CD4-positive, alpha-beta memory T cell (primary cell): Measurements from ENCODE around the gene JAKMIP1. TPM values are rescaled to one million over a fixed set of nuclear protein-coding genes. Genes with fewer than 3 reads are reported as not detected.

Experiments
- CTCF ChIA-PET: fragments of 350-600 bp; sonication (Branson Sonifier 250); formaldehyde crosslinking; loops from one replicate; lab custom pipeline; 2021; ENCODE audit warnings: inconsistent platforms; ENCODE audit not compliant: partially characterized antibody; lab: Charles Lee
- POLR2A ChIA-PET: fragments of 350-600 bp; sonication (Branson Sonifier 250); formaldehyde crosslinking; loops from one replicate; lab custom pipeline; 2021; ENCODE audit not compliant: partially characterized antibody; lab: Charles Lee
- DNase-seq, 5 donors: peaks; one replicate each; pipeline versions ENCODE4 v3.0.0 to v3.0.0-alpha.2; 2020 to 2022; ENCODE audit warnings: mixed read lengths in 1 of 5
- H3K27ac ChIP-seq: one replicate; pipeline ENCODE4 v1.7.0; 2013; ENCODE audit warnings: low read depth, low read length
- H3K27me3 ChIP-seq: 2 replicates; pipeline ENCODE4 v1.7.0; 2013; ENCODE audit warnings: mild to moderate bottlenecking, low read length, moderate library complexity; ENCODE audit not compliant: insufficient read depth
- H3K36me3 ChIP-seq: 2 replicates; pipeline ENCODE4 v1.7.0; 2013; ENCODE audit warnings: mild to moderate bottlenecking, low read length, moderate library complexity; ENCODE audit not compliant: insufficient read depth
- H3K4me1 ChIP-seq: 2 replicates; pipeline ENCODE4 v1.7.0; 2013; ENCODE audit warnings: mild to moderate bottlenecking, low read length, moderate library complexity; ENCODE audit not compliant: insufficient read depth
- H3K4me3 ChIP-seq, 2 donors: one replicate each; pipeline ENCODE4 v1.7.0; 2013; ENCODE audit warnings: low read length in 2 of 2, mild to moderate bottlenecking in 1 of 2
- H3K9me3 ChIP-seq, 2 donors: one replicate each; pipeline ENCODE4 v1.7.0; 2013; ENCODE audit warnings: low read length in 2 of 2, control low read depth in 1 of 2; ENCODE audit not compliant: control insufficient read depth in 1 of 2
- H3K27ac Mint-ChIP-seq, 7 donors: one replicate each; pipeline ENCODE4 v1.8.0; 2020 to 2021; ENCODE audit warnings: mixed read lengths in 7 of 7, mild to moderate bottlenecking in 6 of 7, inconsistent platforms in 3 of 7, moderate library complexity in 3 of 7
- H3K27me3 Mint-ChIP-seq, 2 donors: one replicate each; pipeline ENCODE4 v1.8.0; 2020 to 2021; ENCODE audit warnings: mixed read lengths in 2 of 2
- H3K36me3 Mint-ChIP-seq, 2 donors: one replicate each; pipeline ENCODE4 v1.8.0; 2020 to 2021; ENCODE audit warnings: mixed read lengths in 2 of 2, inconsistent platforms in 1 of 2, mild to moderate bottlenecking in 1 of 2
- H3K4me1 Mint-ChIP-seq, 4 donors: one replicate each; pipeline ENCODE4 v1.8.0; 2020 to 2021; ENCODE audit warnings: mixed read lengths in 4 of 4, mild to moderate bottlenecking in 1 of 4
- H3K4me3 Mint-ChIP-seq, 8 donors: one replicate each; pipeline ENCODE4 v1.8.0; 2020 to 2021; ENCODE audit warnings: mixed read lengths in 8 of 8, mild to moderate bottlenecking in 7 of 8, moderate library complexity in 6 of 8, inconsistent platforms in 3 of 8
- H3K9me3 Mint-ChIP-seq, 8 donors: one replicate each; pipeline ENCODE4 v1.8.0; 2020 to 2021; ENCODE audit warnings: mixed read lengths in 8 of 8, mild to moderate bottlenecking in 5 of 8, inconsistent platforms in 3 of 8, moderate library complexity in 1 of 8
- intact Hi-C: fragments of 100-400 bp; cut with micrococcal nuclease; formaldehyde crosslinking; loops from one replicate; pipeline ENCODE4 v1.15.1; 2023
- polyA plus RNA-seq, 2 donors: library from polyadenylated mRNA; unstranded; fragments of 300-500 nt; fragmentation: Illumina TruSeq; gene quantifications; one replicate each; pipeline ENCODE4 v1.2.3, GENCODE V29; 2021
- total RNA-seq, 2 experiments: library from RNA; stranded (reverse); gene quantifications; one replicate each; pipeline ENCODE4 v1.2.3, GENCODE V29; 2021

JAKMIP1 gene
- total and polyA plus RNA-seq, 4 experiments from 2014 or later = 2.5 to 11.5 (median 3.3) TPM

- Histone ChIP-seq H3K4me3 (no peak overlapping the region), H3K4me1 (peaks cover 11% of the 10 kb centered on the region), H3K27ac (no peak overlapping the region), H3K36me3 (no peaks in the 10 kb centered on the region), H3K27me3 (no peaks in the 10 kb centered on the region), H3K9me3 (no peaks in the 10 kb centered on the region)
- DNase-seq = no peak
- no peak overlapping the region for H3K27ac Mint-ChIP-seq
- peaks cover 0 to 4% of the 10 kb centered on the region in 2 donors for H3K36me3 Mint-ChIP-seq
- ChIA-PET CTCF (interaction anchor here (1.5 to 8.4 kb wide), 3 partner anchors 19 to 193 kb away, joined by 5 to 83 read pairs (median 5); no protein-coding TSS in a partner anchor), POLR2A (no interaction called here)
- intact Hi-C loops = loop anchor here (10.0 kb wide), 1 partner anchor 47 kb away; no protein-coding TSS in a partner anchor
- peaks cover 0 to 2% (median 0%) of the 10 kb centered on the region in 8 donors for H3K9me3 Mint-ChIP-seq
- no peaks in the 10 kb centered on the region for H3K27me3 Mint-ChIP-seq
- peaks cover 6 to 15% (median 13%) of the 10 kb centered on the region in 4 donors for H3K4me1 Mint-ChIP-seq
- no peak overlapping the region for H3K4me3 Mint-ChIP-seq
Measured at GRCh38 chr4:6137747-6138135, 62.6 kb downstream of the JAKMIP1 start.

- H3K9me3 ChIP-seq = no peaks in the 10 kb centered on the region
- Mint-ChIP-seq H3K27me3 (no peaks in the 10 kb centered on the region), H3K9me3 (peaks cover 0 to 2% (median 0%) of the 10 kb centered on the region in 8 donors), H3K27ac (no peak overlapping the region), H3K4me3 (no peak overlapping the region), H3K36me3 (peaks cover 0 to 4% of the 10 kb centered on the region in 2 donors), H3K4me1 (peaks cover 6 to 15% (median 13%) of the 10 kb centered on the region in 4 donors)
- no peak for DNase-seq
- H3K27me3 ChIP-seq = no peaks in the 10 kb centered on the region
- intact Hi-C loops = loop anchor here (10.0 kb wide), 1 partner anchor 48 kb away; no protein-coding TSS in a partner anchor
- H3K4me1 ChIP-seq = peaks cover 11% of the 10 kb centered on the region
- no peak overlapping the region for H3K4me3 ChIP-seq
- ChIA-PET POLR2A (no interaction called here), CTCF (interaction anchor here (1.5 to 8.4 kb wide), 3 partner anchors 20 to 194 kb away, joined by 5 to 83 read pairs (median 5); no protein-coding TSS in a partner anchor)
- no peak overlapping the region for H3K27ac ChIP-seq
- no peaks in the 10 kb centered on the region for H3K36me3 ChIP-seq
Measured at GRCh38 chr4:6137027-6137746, 63.2 kb downstream of the JAKMIP1 start.

GRCh38 chr4:6134612-6135220 lies 65.6 kb downstream of the JAKMIP1 start:
- ChIA-PET CTCF (interaction anchor here (0.6 to 8.4 kb wide), 25 partner anchors 10 to 197 kb away, joined by 3 to 83 read pairs (median 4); partner anchors contain the start of gene JAKMIP1), POLR2A (interaction anchor here (0.8 to 1.4 kb wide), 4 partner anchors 45 to 116 kb away, joined by 3 to 8 read pairs (median 5); partner anchors contain the start of gene JAKMIP1)
- Histone ChIP-seq H3K27ac (no peak overlapping the region), H3K27me3 (no peaks in the 10 kb centered on the region), H3K9me3 (no peaks in the 10 kb centered on the region), H3K36me3 (no peaks in the 10 kb centered on the region), H3K4me3 (no peak overlapping the region), H3K4me1 (peaks cover 11% of the 10 kb centered on the region)
- Mint-ChIP-seq H3K27me3 (no peaks in the 10 kb centered on the region), H3K4me1 (peaks cover 6 to 20% (median 14%) of the 10 kb centered on the region in 4 donors), H3K36me3 (peaks cover 0 to 4% of the 10 kb centered on the region in 2 donors), H3K4me3 (no peak overlapping the region), H3K9me3 (peaks cover 0 to 2% (median 0%) of the 10 kb centered on the region in 8 donors), H3K27ac (peak overlapping the region; percentile 6 to 78 (median 49))
- intact Hi-C loops = loop anchor here (1.0 to 10.0 kb wide), 3 partner anchors 50 to 116 kb away; no protein-coding TSS in a partner anchor
- peak; percentile 48 to 75 (median 60) for DNase-seq

- Histone ChIP-seq H3K27me3 (no peaks in the 10 kb centered on the region), H3K36me3 (no peaks in the 10 kb centered on the region), H3K4me3 (no peak overlapping the region), H3K9me3 (no peaks in the 10 kb centered on the region), H3K27ac (no peak overlapping the region), H3K4me1 (peaks cover 11% of the 10 kb centered on the region)
- DNase-seq = no peak
- CTCF ChIA-PET = interaction anchor here (0.7 to 8.4 kb wide), 5 partner anchors 58 to 199 kb away, joined by 3 to 83 read pairs (median 20); no protein-coding TSS in a partner anchor
- POLR2A ChIA-PET = no interaction called here
- Mint-ChIP-seq H3K27ac (no peak overlapping the region), H3K9me3 (peaks cover 0 to 2% (median 0%) of the 10 kb centered on the region in 8 donors), H3K4me1 (peaks cover 6 to 20% (median 13%) of the 10 kb centered on the region in 4 donors), H3K36me3 (peaks cover 0 to 3% of the 10 kb centered on the region in 2 donors), H3K4me3 (no peak overlapping the region), H3K27me3 (no peaks in the 10 kb centered on the region)
- intact Hi-C loops = loop anchor here (10.0 kb wide), 1 partner anchor 52 kb away; no protein-coding TSS in a partner anchor
Measured at GRCh38 chr4:6132716-6133115, 67.6 kb downstream of the JAKMIP1 start.

GRCh38 chr4:6128221-6128850 lies 72.0 kb downstream of the JAKMIP1 start:
- Histone ChIP-seq H3K27ac (no peak overlapping the region), H3K4me3 (no peak overlapping the region), H3K27me3 (no peaks in the 10 kb centered on the region), H3K4me1 (no peaks in the 10 kb centered on the region), H3K9me3 (no peaks in the 10 kb centered on the region), H3K36me3 (no peaks in the 10 kb centered on the region)
- intact Hi-C loops = no loop called here
- Mint-ChIP-seq H3K36me3 (no peaks in the 10 kb centered on the region), H3K9me3 (no peaks in the 10 kb centered on the region), H3K27ac (peak overlapping the region in 1 of 7 donors; percentile 35), H3K4me1 (peaks cover 0 to 5% (median under 1%) of the 10 kb centered on the region in 4 donors), H3K27me3 (no peaks in the 10 kb centered on the region), H3K4me3 (no peak overlapping the region)
- ChIA-PET POLR2A (no interaction called here), CTCF (no interaction called here)
- no peak for DNase-seq

- DNase-seq = no peak
- Histone ChIP-seq H3K36me3 (no peaks in the 10 kb centered on the region), H3K4me3 (no peak overlapping the region), H3K4me1 (no peaks in the 10 kb centered on the region), H3K27me3 (no peaks in the 10 kb centered on the region), H3K9me3 (no peaks in the 10 kb centered on the region), H3K27ac (no peak overlapping the region)
- Mint-ChIP-seq H3K27me3 (no peaks in the 10 kb centered on the region), H3K4me1 (peaks cover 0 to 5% (median under 1%) of the 10 kb centered on the region in 4 donors), H3K36me3 (no peaks in the 10 kb centered on the region), H3K27ac (no peak overlapping the region), H3K4me3 (no peak overlapping the region), H3K9me3 (no peaks in the 10 kb centered on the region)
- intact Hi-C loops = no loop called here
- ChIA-PET CTCF (no interaction called here), POLR2A (no interaction called here)
Measured at GRCh38 chr4:6126971-6127745, 73.2 kb downstream of the JAKMIP1 start.
